GM18519 (cell line): ENCODE measurements around the gene BTNL9.
"Not testable (repeated sequence)": the region's sequence is repeated elsewhere in the genome, so short reads cannot be mapped to it uniquely, and the experiment has no call there.

ENCODE experiments used
- ATAC-seq: cut with Tn5 transposase; IDR thresholded peaks from one replicate; pipeline ENCODE4 v1.9.1; 2021; ENCODE audit warnings: mild to moderate bottlenecking, moderate library complexity; ENCODE audit not compliant: unreplicated experiment, low FRiP score

BTNL9 gene

GRCh38 chr5:181059297-181060230 lies 19.5 kb downstream of the BTNL9 start:
- ATAC-seq, result no peak

GRCh38 chr5:181060231-181060590 lies 20.1 kb downstream of the BTNL9 start:
- ATAC-seq, result no peak

GRCh38 chr5:181060924-181061323 lies 20.9 kb downstream of the BTNL9 start:
- ATAC-seq, result no peak

GRCh38 chr5:181061645-181062044 lies 21.6 kb downstream of the BTNL9 start:
- no peak for ATAC-seq

GRCh38 chr5:181062631-181063030 lies 22.6 kb downstream of the BTNL9 start:
- no peak for ATAC-seq

- ATAC-seq, result no peak
Measured at GRCh38 chr5:181063514-181063913, 23.4 kb downstream of the BTNL9 start.

GRCh38 chr5:181064987-181065386 lies 24.9 kb downstream of the BTNL9 start:
- ATAC-seq, result no peak

- ATAC-seq, result no peak
Measured at GRCh38 chr5:181069767-181070491, 29.9 kb downstream of the BTNL9 start.

GRCh38 chr5:181070523-181070922 lies 30.5 kb downstream of the BTNL9 start:
- ATAC-seq, result no peak

- ATAC-seq, result no peak
Measured at GRCh38 chr5:181071257-181071656, 31.2 kb downstream of the BTNL9 start.

- ATAC-seq, result no peak
Measured at GRCh38 chr5:181076920-181077319, 36.9 kb downstream of the BTNL9 start.

GRCh38 chr5:181081989-181082388 lies 41.9 kb downstream of the BTNL9 start:
- ATAC-seq, result no peak

- ATAC-seq, result no peak
Measured at GRCh38 chr5:181084621-181085195, 44.6 kb downstream of the BTNL9 start.

- ATAC-seq, result no peak
Measured at GRCh38 chr5:181086026-181086883, 46.2 kb downstream of the BTNL9 start.

GRCh38 chr5:181086884-181087205 lies 46.8 kb downstream of the BTNL9 start:
- ATAC-seq, result no peak

- no peak for ATAC-seq
Measured at GRCh38 chr5:181087309-181087708, 47.2 kb downstream of the BTNL9 start.

- no peak for ATAC-seq
Measured at GRCh38 chr5:181088289-181088688, 48.2 kb downstream of the BTNL9 start.

GRCh38 chr5:181092428-181092827 lies 52.4 kb downstream of the BTNL9 start:
- no peak for ATAC-seq

- not testable (repeated sequence) for ATAC-seq
Measured at GRCh38 chr5:181095162-181095561, 55.1 kb downstream of the BTNL9 start.

GRCh38 chr5:181096721-181097382 lies 56.8 kb downstream of the BTNL9 start:
- not testable (repeated sequence) for ATAC-seq
